OCI-M2 (cell line): Measurements from ENCODE around the gene CALU.

Experiments
- DNase-seq: peaks from one replicate; lab custom pipeline; 2025; ENCODE audit not compliant: unreplicated experiment; lab: John Stamatoyannopoulos, UW

CALU gene

GRCh38 chr7:128783143-128783861 lies 44.1 kb downstream of the CALU start:
- peak; percentile 72 for DNase-seq

DNA sequence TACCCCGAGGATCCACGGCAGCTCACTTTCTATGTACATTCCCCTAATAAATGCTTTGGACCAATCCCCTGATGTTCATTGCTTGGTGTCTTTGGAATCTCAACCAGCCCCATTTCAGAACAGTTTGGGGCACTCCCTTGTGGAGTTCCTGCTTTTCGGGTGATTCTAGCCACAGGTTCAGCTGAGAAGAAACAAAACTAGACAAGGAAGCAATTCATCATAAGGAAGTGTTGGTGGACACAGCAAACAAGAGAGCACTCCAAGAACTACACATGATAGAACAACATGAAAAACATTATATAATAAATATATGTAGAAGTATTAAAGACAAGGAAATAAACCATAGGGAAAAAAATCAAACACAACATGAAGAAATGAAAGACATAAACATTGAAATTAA lies 46.6 kb downstream of the CALU start:
- DNase-seq: no peak

GRCh38 chr7:128788446-128789412 lies 49.6 kb downstream of the CALU start:
- no peak for DNase-seq

DNA sequence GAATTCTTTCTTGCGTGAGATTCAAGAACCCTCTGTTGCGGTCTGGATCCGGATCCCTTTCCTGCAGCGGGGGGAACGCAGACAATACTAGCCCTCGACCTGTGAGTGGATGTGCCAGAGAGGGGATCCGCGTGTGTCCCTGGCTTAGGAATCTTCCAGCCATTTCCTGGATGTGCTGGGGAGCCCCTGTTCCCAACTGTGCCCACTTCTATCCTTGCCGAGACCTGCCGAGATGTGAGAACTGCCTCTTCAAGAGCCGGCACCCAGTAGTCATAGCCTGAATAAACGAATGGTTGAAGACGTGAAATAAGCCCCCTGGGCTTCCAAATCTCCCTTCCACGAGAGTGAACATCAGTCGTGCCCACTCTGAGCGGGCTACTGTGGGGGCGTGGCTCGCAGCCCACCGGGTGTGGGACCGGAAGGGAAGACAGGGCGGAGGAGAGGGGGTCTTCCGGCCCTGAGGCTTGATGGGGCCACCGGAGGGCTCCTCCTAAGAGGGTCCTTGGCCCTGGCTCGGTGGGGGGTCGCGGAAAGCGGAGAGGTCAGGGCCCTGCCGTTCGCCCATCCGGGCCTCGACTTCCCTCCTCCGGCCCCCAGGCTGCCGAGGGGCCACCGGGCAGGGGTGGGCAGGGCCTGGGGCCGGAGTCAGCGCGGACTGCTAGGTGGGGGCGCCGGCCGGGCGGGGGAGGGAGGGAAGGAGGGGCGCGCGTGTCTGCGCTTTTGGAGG lies 51.3 kb downstream of the CALU start:
- DNase-seq: no peak

GRCh38 chr7:128791121-128791971 lies 52.2 kb downstream of the CALU start, which contains the start of gene CCDC136:
TSS of gene CCDC136 (plus strand) at chr7:128791968. CDS start at chr7:128792412, 444 bp downstream.
- DNase-seq: no peak

GRCh38 chr7:128791972-128792327 lies 52.8 kb downstream of the CALU start:
- no peak for DNase-seq

GRCh38 chr7:128792471-128793180 lies 53.5 kb downstream of the CALU start:
- no peak for DNase-seq

- DNase-seq: no peak
Observed at GRCh38 chr7:128793181-128793547, 54.0 kb downstream of the CALU start.

DNA sequence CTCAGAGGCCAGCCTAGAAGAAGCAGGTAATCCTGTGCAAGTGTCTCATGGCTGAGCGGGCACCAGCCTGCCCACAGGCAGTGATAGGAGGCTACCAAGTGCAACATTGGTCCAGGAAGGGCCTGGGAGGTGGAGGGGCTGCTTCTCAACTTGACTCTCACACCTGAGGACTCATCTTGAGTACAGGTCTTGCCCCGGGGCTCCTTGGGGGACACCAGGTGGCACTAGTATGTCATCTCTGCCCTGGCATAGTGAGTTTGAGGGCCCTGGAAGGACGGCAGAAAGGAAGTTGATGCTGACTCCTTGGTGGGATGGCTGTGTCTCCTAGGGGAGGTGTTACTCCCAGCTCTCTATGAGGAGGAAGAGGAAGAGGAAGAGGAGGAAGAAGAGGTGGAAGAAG lies 54.9 kb downstream of the CALU start:
- no peak for DNase-seq

GRCh38 chr7:128794436-128794835 lies 55.3 kb downstream of the CALU start:
- DNase-seq: no peak

DNA sequence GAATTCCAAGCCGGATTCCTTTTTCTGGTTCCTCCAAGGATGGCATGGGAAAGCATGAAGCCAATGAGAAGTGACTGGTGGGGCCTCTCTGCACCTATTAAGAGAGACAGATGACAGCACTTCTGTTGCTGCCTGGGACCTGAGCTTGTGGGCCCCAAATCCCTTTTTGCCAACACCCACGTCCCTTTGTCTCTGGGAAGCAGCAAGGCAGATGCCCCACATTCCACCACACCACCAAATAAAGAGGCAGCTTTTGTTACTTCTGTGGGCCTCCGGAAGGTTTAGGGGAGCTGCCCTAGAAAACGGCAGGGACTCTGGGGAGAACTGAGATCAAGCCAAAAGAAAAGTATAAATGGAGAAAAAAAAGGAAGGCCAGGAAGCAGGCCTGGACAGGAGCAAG lies 56.0 kb downstream of the CALU start:
- no peak for DNase-seq

DNA sequence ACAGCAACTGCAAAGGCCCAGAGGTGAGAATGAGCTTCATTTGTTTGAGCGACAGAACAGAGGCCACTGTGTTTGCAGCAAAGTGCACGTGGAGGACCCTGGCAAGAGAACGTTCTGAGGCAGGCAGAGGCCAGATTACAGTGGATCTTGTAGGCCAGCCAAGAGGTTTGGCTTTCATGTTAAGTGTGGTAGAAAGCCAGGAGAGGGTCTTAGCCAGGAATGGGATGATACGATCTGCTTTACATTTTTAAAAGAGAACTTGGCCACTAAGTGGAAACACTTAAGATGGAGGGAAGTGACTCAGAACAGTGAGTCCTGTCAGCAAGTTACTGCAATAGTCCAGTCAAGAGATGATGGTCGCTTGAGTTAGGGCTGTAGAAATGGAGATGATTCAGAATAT lies 57.2 kb downstream of the CALU start:
- DNase-seq: no peak

DNA sequence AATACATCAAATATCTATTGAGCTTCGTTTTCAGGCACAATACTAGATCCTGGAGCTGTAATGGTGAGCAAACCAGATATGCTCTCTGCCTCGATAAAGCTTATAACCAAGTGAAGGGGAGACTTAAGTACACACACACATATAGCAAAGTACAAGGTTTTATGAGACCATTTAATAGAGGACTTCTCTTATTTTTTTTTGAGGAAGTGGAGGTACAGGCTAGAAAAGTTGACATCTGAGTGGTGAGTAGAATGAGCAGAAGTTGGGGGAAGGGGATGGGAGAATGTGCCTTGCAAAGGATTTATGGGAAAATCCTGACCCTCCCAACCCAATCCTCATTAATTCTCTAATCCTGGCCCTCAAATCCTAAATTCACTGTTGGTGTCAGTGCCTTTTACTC lies 60.3 kb downstream of the CALU start:
- no peak for DNase-seq

GRCh38 chr7:128800567-128800966 lies 61.4 kb downstream of the CALU start:
- DNase-seq: no peak

DNA sequence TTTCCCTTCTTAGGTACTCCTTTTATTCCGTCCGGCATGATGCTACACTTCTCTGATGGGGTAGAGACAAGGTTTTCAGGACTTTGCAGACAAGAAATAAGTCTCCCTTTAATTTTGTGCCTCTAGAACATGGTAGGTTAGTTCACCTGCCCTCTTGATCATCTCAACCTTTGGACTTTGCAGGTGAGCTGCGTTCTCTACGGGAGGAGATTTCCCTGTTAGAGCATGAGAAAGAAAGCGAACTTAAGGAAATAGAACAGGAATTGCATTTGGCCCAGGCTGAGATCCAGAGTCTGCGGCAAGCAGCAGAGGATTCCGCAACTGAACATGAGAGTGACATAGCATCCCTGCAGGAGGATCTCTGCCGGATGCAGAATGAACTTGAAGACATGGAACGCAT lies 61.8 kb downstream of the CALU start:
- DNase-seq: no peak

DNA sequence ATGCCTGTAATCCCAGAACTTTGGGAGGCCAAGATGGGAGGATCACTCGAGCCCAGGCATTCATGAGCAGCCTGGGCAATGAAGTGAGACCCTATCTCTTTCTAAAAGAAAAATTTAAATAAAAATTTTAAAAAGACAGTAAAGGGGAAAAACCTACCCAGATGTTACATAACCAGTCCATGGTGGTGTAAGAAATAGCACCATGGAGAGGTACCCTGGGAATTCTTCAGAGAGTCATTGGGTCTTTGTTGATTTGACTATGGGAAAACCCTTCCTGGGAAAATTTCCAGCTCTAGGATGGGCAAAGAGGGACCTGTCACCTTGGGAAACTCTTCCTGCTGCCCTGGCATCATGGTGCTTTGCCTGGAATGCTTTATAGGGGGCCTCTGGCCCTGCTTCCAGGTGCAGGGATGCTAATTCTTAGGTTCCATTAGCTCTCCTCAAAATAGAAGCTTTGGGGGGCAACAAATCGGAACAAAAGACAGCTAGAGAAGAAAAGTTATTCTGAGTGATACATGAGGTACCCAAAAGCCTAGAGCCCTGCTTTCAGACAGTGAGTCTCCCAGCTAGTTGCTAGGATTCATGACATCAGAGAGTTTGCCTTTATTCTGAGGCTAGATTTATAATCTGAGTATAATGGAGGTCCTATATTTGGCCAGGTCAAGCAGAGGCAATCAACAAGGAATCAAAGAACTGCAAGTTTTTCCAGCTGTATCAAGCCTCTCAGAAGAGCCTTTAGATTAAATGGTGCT lies 62.7 kb downstream of the CALU start:
- DNase-seq: no peak

DNA sequence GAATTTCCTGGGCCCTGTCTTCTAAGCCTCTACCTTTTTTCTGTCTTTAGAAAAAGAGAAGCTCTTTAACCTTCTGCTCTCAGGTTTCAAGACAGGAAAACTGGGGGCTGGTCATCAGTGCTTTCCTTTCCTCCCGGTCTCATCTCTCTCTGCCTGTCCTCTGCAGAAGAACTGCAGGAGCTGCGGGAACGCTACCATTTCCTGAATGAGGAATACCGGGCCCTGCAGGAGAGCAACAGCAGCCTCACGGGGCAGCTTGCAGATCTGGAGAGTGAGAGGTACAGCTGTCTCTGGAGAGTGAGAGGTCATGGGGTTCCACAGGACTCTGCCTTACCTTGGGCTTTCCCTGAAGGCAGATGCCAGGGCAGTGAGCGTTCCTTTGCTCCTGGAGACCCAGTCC lies 65.3 kb downstream of the CALU start:
- DNase-seq: no peak

DNA sequence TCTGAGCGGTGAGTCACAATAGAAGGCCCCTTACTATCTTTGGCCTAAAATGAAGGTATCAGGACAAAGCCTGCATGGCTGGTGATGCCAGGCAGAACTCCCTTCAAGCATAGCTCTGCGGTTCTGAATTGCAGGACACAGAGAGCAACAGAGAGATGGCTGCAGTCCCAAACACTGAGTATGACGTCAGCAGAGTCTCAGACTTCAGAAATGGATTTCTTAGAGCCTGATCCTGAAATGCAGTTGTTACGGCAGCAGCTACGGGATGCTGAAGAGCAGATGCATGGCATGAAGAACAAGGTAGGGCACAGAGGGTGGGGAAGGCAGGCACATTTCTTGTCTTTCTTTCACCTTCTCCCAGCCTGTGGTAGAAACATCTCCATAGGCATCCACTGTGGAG lies 66.1 kb downstream of the CALU start:
- DNase-seq: no peak

- DNase-seq: no peak
Observed at GRCh38 chr7:128807191-128807590, 68.0 kb downstream of the CALU start.
